Vagina (tissue), 2 donors: ENCODE data around the gene CEACAM3.

ENCODE experiments used
- CTCF ChIP-seq, 3 experiments: fragments of 450-650 bp in 2 of 3; fragments of 200-600 bp in 1 of 3; sonication (generic) in 1 of 3; IDR thresholded peaks; one replicate each; pipeline ENCODE4 v1.5.1; 2017 to 2019; ENCODE audit warnings: antibody characterized with exemption in 3 of 3, mild to moderate bottlenecking in 2 of 3, moderate library complexity in 2 of 3
- POLR2A ChIP-seq, 2 donors: fragments of 450-650 bp; IDR thresholded peaks; one replicate each; pipeline ENCODE4 v1.6.1; 2017; ENCODE audit warnings: antibody characterized with exemption in 2 of 2, mild to moderate bottlenecking in 2 of 2, moderate library complexity in 2 of 2
- POLR2AphosphoS5 ChIP-seq, 2 donors: sonication (generic); formaldehyde crosslinking; IDR thresholded peaks; one replicate each; pipeline ENCODE4 v1.9.0; 2017; ENCODE audit warnings: antibody characterized with exemption in 2 of 2, mild to moderate bottlenecking in 2 of 2, low read depth in 1 of 2; ENCODE audit not compliant: insufficient read depth in 1 of 2

GRCh38 chr19:41793414-41793727 is 3.0 kb upstream of the CEACAM3 start:
- TF ChIP-seq CTCF (IDR thresholded peaks at IDR 0.05): no peak
- no peak for TF ChIP-seq POLR2A (IDR thresholded peaks at IDR 0.05)
- TF ChIP-seq POLR2AphosphoS5 (IDR thresholded peaks at IDR 0.05; ENCODE audit: insufficient read depth in 1 of 2, low read depth in 1 of 2): no peak
